Keratinocyte (primary cell): Measurements from ENCODE around the gene MAL. TPM values are rescaled to one million over a fixed set of nuclear protein-coding genes. Genes with fewer than 3 reads are reported as not detected.

Source experiments
- polyA plus RNA-seq, 5 experiments: library from polyadenylated mRNA; depleted of rRNA in 3 of 5; stranded (reverse) in 3 of 5; stranded (forward) in 1 of 5; unstranded in 1 of 5; fragments of >200 nt; gene quantifications; 1 replicate in 1 of 5; 2 replicates in 3 of 5; 3 replicates in 1 of 5; pipeline versions ENCODE4 v1.2.1 to v1.2.3, GENCODE V29; 2011 to 2012; ENCODE audit warnings: missing spikeins in 2 of 5, low read depth in 1 of 5, low replicate concordance in 1 of 5
- small RNA-seq, 3 experiments: library from RNA; depleted of rRNA; stranded (forward); fragments of <200 nt; gene quantifications; one replicate each; pipeline ENCODE3, GENCODE V24; 2012; ENCODE audit warnings: low read depth in 3 of 3, low replicate concordance in 1 of 3; ENCODE audit not compliant: insufficient read length in 3 of 3

The MAL gene
- polyA plus RNA-seq, 1 donor (not counting 4 experiments of a cell fraction or from before 2014, with no cell fraction given): not detected

Small RNA genes within 50 kb of the gene (small RNA-seq; reads per million reads assigned to genes)
- gene RN7SL575P: 0 reads per million in 3 experiments

Other genes starting within 250 kb of the MAL start
- not detected in 3 replicates for gene TEKT4, start 154.3 kb upstream of the MAL start, polyA plus RNA-seq
- 52.2 to 64.9 TPM (median 56.7 TPM) in 3 replicates for gene MRPS5, start 96.1 kb downstream of the MAL start, polyA plus RNA-seq
- gene ZNF514, start 134.1 kb downstream of the MAL start, polyA plus RNA-seq: 4.0 to 8.0 TPM (median 7.9 TPM) in 3 replicates
- 3.1 to 3.7 TPM (median 3.5 TPM) in 3 replicates for gene ZNF2, start 140.1 kb downstream of the MAL start, polyA plus RNA-seq
- 1.5 to 1.6 TPM (median 1.6 TPM) in 3 replicates for gene ZNF892, start 181.8 kb downstream of the MAL start, polyA plus RNA-seq
- 11.4 to 21.2 TPM (median 16.8 TPM) in 3 replicates for gene PROM2, start 248.7 kb downstream of the MAL start, polyA plus RNA-seq